NT2/D1 (cell line): ENCODE results near the gene ZCCHC2.

ENCODE experiments used
- DNase-seq: peaks from one replicate; pipeline ENCODE4 v3.0.0-alpha.2; 2011; ENCODE audit warnings: low read depth, low spot score
- H3K27me3 ChIP-seq: 2 replicates; pipeline ENCODE4 v1.6.0; 2011; ENCODE audit warnings: mild to moderate bottlenecking; ENCODE audit not compliant: insufficient read length, insufficient read depth
- H3K36me3 ChIP-seq: 2 replicates; pipeline ENCODE4 v1.6.1; 2011; ENCODE audit warnings: mild to moderate bottlenecking, low read length, mixed read lengths; ENCODE audit not compliant: insufficient read depth, insufficient read length
- H3K4me1 ChIP-seq: 2 replicates; pipeline ENCODE4 v1.5.1; 2011; ENCODE audit not compliant: insufficient read depth, insufficient read length
- H3K4me3 ChIP-seq: 2 replicates; pipeline ENCODE4 v1.5.1; 2011; ENCODE audit warnings: low read depth; ENCODE audit not compliant: insufficient read length
- H3K9ac ChIP-seq: 2 replicates; pipeline ENCODE4 v1.6.0; 2011; ENCODE audit warnings: low read depth; ENCODE audit not compliant: insufficient read length
- H3K9me3 ChIP-seq: 2 replicates; pipeline ENCODE4 v1.5.1; 2011; ENCODE audit warnings: mild to moderate bottlenecking, low read length; ENCODE audit not compliant: insufficient read depth
- SUZ12 ChIP-seq: IDR thresholded peaks from 2 replicates; pipeline ENCODE4 v1.6.1; 2011; ENCODE audit not compliant: insufficient read length, insufficient read depth; ENCODE audit errors: extremely low read depth
- YY1 ChIP-seq: IDR thresholded peaks from 2 replicates; pipeline ENCODE4 v1.6.1; 2011; ENCODE audit not compliant: insufficient read length, insufficient read depth
- ZNF274 ChIP-seq: IDR thresholded peaks from 2 replicates; pipeline ENCODE4 v1.6.1; 2011; ENCODE audit warnings: mild to moderate bottlenecking, low read depth, low read length

ZCCHC2 gene

DNA sequence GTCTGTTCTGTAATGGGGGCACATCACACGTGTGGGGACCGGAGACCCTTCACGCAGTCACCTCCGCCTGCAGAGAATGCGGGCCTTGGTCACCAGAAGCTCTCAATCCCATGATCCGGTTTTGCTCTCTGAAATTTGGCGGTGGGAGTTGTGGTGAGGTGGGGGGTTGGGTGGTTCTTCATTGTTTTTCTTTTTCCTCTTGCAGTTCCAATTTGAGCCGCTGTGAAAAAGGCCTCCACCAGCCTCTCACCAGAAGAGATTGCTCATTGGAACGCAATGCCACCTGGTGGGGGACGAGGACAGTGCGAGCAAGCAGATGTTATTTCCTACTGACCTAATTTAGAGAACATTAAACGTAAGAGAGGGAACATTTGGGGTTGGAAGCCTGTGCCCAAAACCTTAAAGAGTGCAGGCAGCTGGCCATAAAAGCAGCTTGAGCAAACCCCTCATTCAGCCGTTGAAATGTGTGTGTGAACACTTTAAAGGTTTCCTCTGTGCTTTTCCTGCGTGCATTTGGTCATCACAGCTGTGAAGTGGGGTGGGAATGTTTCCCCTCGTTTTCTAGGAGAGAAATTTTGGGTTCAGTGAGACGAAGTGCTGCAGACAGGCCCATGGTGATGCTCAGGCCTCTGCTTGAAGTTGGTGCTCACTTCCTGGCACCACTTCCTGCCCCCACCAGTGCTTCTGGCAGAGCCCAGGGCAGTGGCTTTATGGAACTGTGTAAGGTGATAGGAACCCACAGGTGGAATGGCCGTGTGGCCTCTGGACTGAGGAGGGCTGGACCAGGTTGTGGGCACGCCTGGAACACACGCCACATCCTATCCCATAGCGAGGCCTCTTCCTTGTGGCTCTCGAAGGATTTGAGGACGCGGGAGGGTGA lies 61.7 kb downstream of the ZCCHC2 start:
- Histone ChIP-seq H3K36me3 (no peaks in the 10 kb centered on the region), H3K27me3 (no peaks in the 10 kb centered on the region), H3K4me3 (no peak overlapping the region), H3K9me3 (no peaks in the 10 kb centered on the region), H3K4me1 (peaks cover 3% of the 10 kb centered on the region), H3K9ac (no peak overlapping the region)
- peak; percentile 77 for DNase-seq
- no peak for TF ChIP-seq ZNF274
- no peak for TF ChIP-seq YY1
- no peak for TF ChIP-seq SUZ12

DNA sequence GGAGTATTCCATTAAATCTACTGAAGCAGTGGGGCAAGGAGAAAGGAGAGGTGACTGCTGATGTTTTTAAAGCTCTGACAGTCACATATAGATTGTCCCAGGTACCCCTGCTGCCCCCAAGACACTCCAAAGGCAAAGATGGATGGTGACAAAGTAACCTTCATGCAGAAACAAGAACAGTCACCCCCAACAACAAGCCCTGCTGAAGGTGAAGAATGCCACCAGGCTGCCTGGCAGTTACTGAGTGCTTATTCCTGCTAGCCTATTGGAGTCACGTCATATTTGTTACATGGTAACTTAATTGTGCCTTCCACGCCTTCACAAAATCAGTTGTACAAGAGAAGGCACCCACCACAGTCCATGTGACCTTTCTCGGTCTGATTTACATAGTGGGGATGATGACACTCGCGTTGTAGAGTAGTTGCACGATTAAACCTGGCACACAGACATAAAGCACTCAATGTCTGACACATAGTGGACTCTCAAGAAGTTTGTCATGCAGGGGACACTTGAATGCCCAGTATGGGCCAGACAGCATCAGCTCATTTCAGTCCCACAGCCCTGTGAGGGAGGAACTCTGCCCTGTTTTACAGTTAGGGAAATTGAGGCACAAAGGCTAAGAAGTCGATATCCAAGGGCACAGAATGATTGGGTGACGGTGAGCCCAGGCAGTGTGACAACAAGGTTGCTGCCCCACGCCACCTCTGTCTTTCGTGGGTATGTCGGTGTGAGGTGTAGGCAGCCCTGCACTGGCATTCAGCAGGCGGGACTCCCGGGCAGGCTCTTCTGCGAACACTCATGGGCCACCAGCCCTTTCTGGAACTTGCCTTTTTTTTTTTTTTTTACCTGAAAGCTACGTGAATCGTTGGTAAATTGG lies 62.7 kb downstream of the ZCCHC2 start:
- no peaks in the 10 kb centered on the region; the same call in 1 of the 2 replicates for H3K9me3 ChIP-seq
- H3K9ac ChIP-seq, result no peak overlapping the region
- no peak overlapping the region for H3K4me3 ChIP-seq
- no peak for DNase-seq
- H3K4me1 ChIP-seq, result peaks cover 3% of the 10 kb centered on the region
- TF ChIP-seq YY1 (no peak), SUZ12 (no peak), ZNF274 (no peak)
- H3K27me3 ChIP-seq, result no peaks in the 10 kb centered on the region
- no peaks in the 10 kb centered on the region for H3K36me3 ChIP-seq

DNA sequence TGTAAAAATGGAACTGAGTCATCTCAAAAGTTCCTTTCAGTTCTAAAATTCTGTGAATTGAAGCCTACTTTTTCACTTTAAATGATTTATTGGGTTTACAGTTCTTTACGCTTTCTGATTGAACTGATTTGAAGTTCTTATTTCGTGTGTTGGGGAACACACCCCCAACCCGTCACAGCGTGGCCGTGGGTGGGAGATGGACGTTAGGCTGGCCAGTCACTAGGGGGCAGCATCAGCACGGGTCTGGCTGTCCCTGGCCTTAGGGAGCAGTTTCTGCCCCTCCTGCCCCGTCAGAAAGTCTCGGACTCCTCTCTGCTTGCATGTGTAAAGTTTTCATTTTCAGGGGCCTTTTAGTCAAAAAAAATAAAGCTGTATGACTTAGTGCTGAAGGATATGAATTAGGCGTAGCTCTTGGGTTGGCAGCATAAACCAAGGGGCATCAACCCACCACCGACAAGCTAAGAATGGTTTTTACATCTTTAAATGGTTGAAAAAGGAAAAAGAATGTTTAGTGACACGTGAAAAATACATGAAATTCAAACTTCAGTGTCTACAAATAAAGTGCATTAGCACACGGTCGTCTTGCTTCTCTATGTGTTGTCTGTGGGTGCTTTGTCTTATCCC lies 63.4 kb downstream of the ZCCHC2 start:
- no peak overlapping the region for H3K4me3 ChIP-seq
- H3K4me1 ChIP-seq, result peaks cover 3% of the 10 kb centered on the region
- H3K9ac ChIP-seq, result no peak overlapping the region
- H3K36me3 ChIP-seq, result no peaks in the 10 kb centered on the region
- H3K9me3 ChIP-seq, result peaks cover 6% of the 10 kb centered on the region; the same call in 1 of the 2 replicates
- TF ChIP-seq YY1 (no peak), SUZ12 (no peak), ZNF274 (no peak)
- H3K27me3 ChIP-seq, result no peaks in the 10 kb centered on the region
- DNase-seq, result peak; percentile 33

DNA sequence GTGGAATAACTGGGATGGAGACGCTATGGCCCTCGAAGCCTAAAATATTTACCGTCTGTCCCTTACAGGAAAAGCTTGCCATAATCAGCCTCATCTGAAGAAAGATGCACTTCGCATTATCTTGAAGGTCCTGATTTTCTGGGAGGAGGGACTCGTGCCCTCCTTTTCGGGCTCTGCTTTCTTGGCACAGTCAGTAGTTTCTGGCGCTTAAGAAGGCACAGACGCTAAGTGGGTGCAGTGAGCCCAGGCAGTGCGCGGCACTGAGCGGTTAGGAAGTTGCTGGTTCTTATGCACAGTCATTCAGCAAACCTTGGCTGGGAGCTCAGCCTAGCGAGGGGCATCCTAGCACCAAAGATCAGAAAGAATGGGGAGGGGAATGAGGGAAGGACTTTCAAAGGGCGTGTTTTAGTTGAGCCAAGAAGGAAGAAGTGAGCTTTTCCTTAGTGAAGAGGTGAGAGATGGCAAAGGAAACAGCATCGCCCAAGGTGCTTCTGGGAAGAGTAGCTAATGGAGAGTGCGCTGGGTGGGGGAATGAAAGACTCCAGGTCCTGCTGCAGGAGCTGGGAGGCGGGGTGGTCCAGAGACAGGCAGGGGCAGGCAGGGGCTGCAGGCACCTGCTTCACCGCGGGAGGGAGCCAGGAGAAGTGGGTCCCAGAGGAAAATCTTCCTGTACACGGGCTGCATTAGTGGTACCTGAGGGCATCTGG lies 64.1 kb downstream of the ZCCHC2 start:
- no peak for TF ChIP-seq ZNF274
- TF ChIP-seq SUZ12, result no peak
- TF ChIP-seq YY1, result no peak
- peaks cover 3% of the 10 kb centered on the region for H3K4me1 ChIP-seq
- peaks cover 8% of the 10 kb centered on the region; the same call in 1 of the 2 replicates for H3K9me3 ChIP-seq
- H3K36me3 ChIP-seq, result no peaks in the 10 kb centered on the region
- no peak overlapping the region for H3K4me3 ChIP-seq
- no peaks in the 10 kb centered on the region for H3K27me3 ChIP-seq
- H3K9ac ChIP-seq, result no peak overlapping the region
- DNase-seq, result no peak

DNA sequence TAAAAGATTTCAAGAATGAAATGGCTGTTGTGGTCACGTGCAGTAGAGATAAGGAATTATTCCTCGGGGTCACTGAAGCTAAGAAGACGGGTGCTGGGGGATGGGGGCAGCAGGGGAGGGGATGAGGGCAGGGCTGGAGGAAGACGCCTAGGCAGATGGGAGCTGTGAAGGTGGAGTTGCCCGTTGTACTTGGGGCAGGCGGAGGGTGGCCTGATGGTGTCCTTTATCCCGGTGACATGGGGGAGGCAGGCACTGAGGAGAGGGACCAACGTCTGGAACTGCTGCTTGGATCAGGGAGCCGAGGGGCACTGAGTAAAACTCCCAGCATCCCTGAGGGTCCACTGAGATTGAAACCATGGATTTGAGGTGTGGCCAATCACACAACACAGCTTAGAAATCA lies 64.9 kb downstream of the ZCCHC2 start:
- H3K36me3 ChIP-seq, result no peaks in the 10 kb centered on the region
- H3K27me3 ChIP-seq, result no peaks in the 10 kb centered on the region
- TF ChIP-seq SUZ12, result no peak
- TF ChIP-seq YY1, result no peak
- no peak for TF ChIP-seq ZNF274
- H3K4me3 ChIP-seq, result no peak overlapping the region
- peaks cover 8% of the 10 kb centered on the region; the same call in 1 of the 2 replicates for H3K9me3 ChIP-seq
- H3K4me1 ChIP-seq, result peaks cover 3% of the 10 kb centered on the region
- H3K9ac ChIP-seq, result no peak overlapping the region
- no peak for DNase-seq

DNA sequence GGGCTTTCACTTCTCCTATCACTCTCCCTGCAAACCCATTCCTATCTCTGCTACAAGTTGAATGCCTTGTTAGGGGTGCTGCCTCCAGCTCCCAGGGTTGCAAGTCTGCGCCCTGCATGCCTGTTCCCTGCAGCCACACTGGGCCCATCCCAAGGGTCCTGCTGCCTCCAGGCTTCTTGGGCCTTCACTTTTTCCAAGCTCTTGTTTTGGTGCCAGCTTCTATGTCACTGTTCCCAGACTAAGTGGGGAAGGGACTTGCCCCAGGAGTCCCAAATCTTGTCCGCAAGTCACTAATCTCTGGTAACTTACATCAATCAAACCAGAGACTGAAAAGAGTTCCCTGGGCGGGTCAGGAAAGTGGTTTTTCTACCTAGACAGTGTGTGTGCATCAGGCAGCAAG lies 65.4 kb downstream of the ZCCHC2 start:
- TF ChIP-seq YY1, result no peak
- TF ChIP-seq SUZ12, result no peak
- TF ChIP-seq ZNF274, result no peak
- Histone ChIP-seq H3K9me3 (peaks cover 8% of the 10 kb centered on the region; the same call in 1 of the 2 replicates), H3K4me1 (peaks cover 3% of the 10 kb centered on the region), H3K9ac (no peak overlapping the region), H3K4me3 (no peak overlapping the region), H3K36me3 (no peaks in the 10 kb centered on the region), H3K27me3 (no peaks in the 10 kb centered on the region)
- DNase-seq, result no peak
